ENCODE data around the gene SDK1.
"Not testable (repeated sequence)": the region's sequence is repeated elsewhere in the genome, so short reads cannot be mapped to it uniquely, and the experiment has no call there.

SDK1 gene

GRCh38 chr7:3688071-3688470, 387.0 kb downstream of the SDK1 start:
- TF ChIP-seq CTCF (IDR thresholded peaks at IDR 0.05; ENCODE audit: insufficient read depth, low read depth, low read length, missing control alignments), result no peak
- no peak for DNase-seq (ENCODE audit: low read depth)
- H3K4me3 ChIP-seq (ENCODE audit: low read depth, low read length), result no peak overlapping the region

DNA sequence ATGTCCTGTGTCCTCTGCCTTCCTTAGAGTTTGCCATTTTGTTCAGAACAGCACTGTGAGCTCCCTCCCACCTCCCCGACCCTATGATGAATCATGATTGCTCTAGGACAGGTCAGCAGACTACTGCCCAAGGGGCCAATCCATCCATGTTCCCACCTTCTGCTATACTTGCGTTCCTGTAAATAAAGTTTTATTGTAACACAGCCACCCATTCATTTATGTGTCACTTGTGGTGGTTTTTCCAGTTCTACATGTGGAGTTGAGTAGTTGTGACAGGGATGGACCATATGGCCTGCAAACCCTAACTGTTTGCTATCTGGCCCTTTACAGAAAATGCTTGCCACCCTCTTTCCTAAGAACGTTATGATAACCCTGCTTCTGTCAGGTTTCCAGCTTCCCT, 387.8 kb downstream of the SDK1 start:
- no peak overlapping the region for H3K4me3 ChIP-seq (ENCODE audit: low read depth, low read length)
- no peak for DNase-seq (ENCODE audit: low read depth)
- TF ChIP-seq CTCF (IDR thresholded peaks at IDR 0.05; ENCODE audit: insufficient read depth, low read depth, low read length, missing control alignments), result no peak

DNA sequence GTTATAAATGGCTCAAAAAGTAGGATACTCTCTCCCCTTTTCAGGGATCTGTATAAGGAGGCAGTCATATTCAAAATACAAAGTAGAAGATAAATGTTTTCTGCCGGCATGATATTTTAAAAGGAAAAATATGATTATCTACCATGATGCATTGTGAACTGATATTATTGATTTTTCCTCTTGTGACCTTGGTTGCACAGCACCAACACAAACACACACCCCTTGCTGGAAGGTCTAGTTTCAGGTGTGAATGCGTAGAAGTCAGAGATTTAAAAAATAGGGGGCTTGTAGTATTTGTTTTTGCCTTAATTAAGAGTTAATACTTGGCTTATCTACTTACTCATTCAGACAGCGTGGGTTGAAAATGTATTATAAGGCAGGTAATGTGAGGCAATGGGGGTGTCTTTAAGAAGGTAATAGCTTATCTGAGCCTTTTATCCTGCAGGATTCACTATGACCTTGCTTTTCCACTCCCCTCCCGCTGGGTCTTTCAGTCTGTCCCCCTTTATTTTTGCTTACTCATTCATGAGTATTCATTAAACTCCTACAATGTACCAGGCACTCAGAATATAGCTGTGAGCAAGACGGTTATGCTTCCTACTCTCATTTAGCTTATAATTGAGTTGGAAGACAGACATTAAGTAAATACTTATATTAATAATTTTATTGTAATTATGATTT, 390.6 kb downstream of the SDK1 start:
- no peak overlapping the region for H3K4me3 ChIP-seq (ENCODE audit: low read depth, low read length)
- no peak for TF ChIP-seq CTCF (IDR thresholded peaks at IDR 0.05; ENCODE audit: insufficient read depth, low read depth, low read length, missing control alignments)
- no peak for DNase-seq (ENCODE audit: low read depth)

DNA sequence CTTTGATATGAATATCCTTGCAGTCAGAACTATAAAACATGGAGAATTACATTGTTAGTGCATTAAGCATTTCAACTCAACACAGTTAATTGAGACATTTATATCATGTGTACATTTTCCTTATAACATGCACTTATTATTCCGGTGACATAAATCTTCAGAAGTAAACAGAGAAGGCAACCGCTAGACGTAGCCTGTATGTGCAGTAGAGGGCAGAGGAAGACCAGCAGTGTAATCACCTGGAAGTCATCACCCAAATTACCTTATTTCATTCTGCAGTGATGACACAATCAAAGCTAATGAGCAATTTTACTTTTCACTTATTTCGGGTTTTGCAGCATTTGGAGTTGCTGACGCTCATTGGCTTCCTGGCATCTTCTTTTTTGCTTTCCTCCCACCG, 394.6 kb downstream of the SDK1 start:
- DNase-seq (ENCODE audit: low read depth), result no peak
- H3K4me3 ChIP-seq (ENCODE audit: low read depth, low read length), result no peak overlapping the region
- TF ChIP-seq CTCF (IDR thresholded peaks at IDR 0.05; ENCODE audit: insufficient read depth, low read depth, low read length, missing control alignments), result no peak

DNA sequence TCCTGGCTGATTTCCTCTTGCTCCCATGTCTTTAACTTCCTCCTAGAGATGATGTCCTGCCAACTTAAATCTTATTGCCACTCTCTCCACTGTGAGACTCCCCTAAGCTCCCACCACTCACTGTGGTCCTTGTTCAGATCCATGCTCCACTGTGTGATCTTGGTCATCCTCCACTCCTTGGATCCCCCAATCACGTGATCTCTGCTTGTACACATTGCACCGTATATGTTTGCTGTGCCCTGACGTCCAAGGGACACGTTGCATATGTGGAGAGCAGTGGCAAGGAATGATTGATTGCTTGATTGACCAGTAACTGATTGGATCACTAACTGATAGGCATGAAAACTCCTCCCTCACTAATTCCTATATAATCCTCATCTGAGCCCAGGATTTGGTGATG, 395.1 kb downstream of the SDK1 start:
- DNase-seq (ENCODE audit: low read depth), result no peak
- TF ChIP-seq CTCF (IDR thresholded peaks at IDR 0.05; ENCODE audit: insufficient read depth, low read depth, low read length, missing control alignments), result no peak
- H3K4me3 ChIP-seq (ENCODE audit: low read depth, low read length), result no peak overlapping the region

GRCh38 chr7:3697472-3697871, 396.4 kb downstream of the SDK1 start:
- TF ChIP-seq CTCF (IDR thresholded peaks at IDR 0.05; ENCODE audit: insufficient read depth, low read depth, low read length, missing control alignments), result no peak
- DNase-seq (ENCODE audit: low read depth), result no peak
- H3K4me3 ChIP-seq (ENCODE audit: low read depth, low read length), result no peak overlapping the region

GRCh38 chr7:3705258-3705657, 404.2 kb downstream of the SDK1 start:
- H3K4me3 ChIP-seq (ENCODE audit: low read depth, low read length), result no peak overlapping the region
- DNase-seq (ENCODE audit: low read depth), result no peak
- TF ChIP-seq CTCF (IDR thresholded peaks at IDR 0.05; ENCODE audit: insufficient read depth, low read depth, low read length, missing control alignments), result no peak

DNA sequence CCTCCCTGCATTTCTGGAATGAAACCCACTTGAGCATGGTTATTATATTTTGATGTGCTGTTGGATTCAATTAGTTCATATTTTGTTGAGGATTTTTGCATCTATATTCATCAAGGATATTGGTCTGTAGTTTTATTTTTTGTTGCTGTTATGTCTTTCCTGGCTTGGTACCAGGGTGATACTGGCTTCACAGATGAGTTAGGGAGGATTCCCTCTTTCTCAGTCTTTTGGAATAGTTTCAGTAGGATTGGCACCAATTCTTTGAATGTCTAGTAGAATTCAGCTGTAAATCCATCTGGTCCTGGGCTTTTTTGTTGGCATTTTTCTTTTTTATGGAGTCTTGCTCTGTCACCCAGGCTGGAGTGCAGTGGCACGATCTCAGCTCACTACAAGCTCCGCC, 405.0 kb downstream of the SDK1 start:
- DNase-seq (ENCODE audit: low read depth); H3K4me3 ChIP-seq (ENCODE audit: low read depth, low read length): not testable (repeated sequence)
